ENCODE measurements around the gene ELP1.

The ELP1 gene

DNA sequence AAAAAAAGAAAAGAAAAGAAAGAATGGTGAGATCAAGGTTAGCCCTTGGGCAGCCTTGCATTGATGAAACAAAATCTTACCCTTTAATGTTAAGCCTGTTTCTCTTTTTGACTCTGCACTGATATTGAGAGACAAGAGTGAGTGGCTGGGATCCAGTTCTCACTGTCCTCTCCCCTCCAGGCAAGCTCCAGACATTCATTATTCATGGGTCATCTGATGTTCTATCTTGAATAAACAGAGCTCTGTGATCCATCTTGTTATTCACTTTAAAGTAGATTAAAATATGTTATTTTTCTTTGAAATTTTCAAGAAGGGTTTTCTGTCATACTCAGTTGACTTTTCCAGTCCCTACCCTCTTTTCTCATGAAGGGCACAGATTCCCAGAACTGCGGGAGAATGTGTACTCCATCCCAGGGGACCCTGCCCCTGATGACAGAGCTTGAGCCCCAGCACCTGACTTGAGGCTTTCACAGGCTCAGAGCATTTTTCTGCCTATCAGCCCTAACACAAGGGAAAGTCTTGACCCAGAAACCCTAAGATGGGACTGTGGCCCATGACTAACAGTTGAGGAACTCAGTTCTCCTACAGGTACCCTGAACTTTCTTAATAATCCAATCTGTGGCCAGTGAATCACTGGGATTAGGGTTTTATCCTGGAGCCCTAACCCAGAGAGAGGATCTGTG, 102.3 kb downstream of the ELP1 start:
- DNase-seq (ENCODE audit: low read depth in 3 of 3, low spot score in 1 of 3), result no peak

DNA sequence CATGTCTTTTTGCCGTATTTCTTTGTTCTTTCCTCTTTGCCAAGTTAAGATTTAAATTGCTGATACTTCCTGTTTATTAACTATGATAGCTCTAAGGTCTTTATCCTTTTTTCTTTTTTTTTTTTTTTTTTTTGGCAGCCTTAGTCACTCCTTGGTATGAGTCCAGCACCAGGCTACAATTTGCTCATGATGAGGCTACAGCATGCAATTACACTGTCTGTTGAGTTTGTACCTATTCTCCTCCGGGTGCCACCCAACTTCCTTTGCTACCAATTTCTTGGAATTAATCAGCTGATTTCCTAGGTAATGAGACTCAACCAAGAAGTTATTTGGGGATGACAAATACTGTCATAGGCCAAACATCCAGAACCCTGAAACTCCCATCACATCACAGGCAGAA, 103.7 kb downstream of the ELP1 start:
- no peak for DNase-seq (ENCODE audit: low read depth in 3 of 3, low spot score in 1 of 3)

- no peak for DNase-seq (ENCODE audit: low read depth in 3 of 3, low spot score in 1 of 3)
These were observed 110.1 kb downstream of the ELP1 start for GRCh38 chr9:108823829-108824228.
